ENCODE data around the gene FBLN5. TPM values are rescaled to one million over a fixed set of nuclear protein-coding genes. Genes with fewer than 3 reads are reported as not detected.

FBLN5 gene
- total and polyA plus RNA-seq, 5 donors from 2014 or later: 3.0 to 21.9 (median 20.9) TPM

- H3K27ac ChIP-seq (ENCODE audit: insufficient read depth, low read length, poor library complexity, severe bottlenecking): no peak overlapping the region
- Mint-ChIP-seq H3K27me3 (no peaks in the 10 kb centered on the region), H3K4me1 (peaks cover 0 to 2% (median 0%) of the 10 kb centered on the region in 4 donors), H3K9me3 (no peaks in the 10 kb centered on the region), H3K27ac (no peak overlapping the region), H3K4me3 (no peak overlapping the region), H3K36me3 (no peaks in the 10 kb centered on the region)
- ATAC-seq (ENCODE audit: low read depth in 2 of 2) (no peak), DNase-seq (no peak)
- H3K4me3 ChIP-seq (ENCODE audit: low read depth, low read length): no peak overlapping the region
- no peaks in the 10 kb centered on the region for H3K27me3 ChIP-seq (ENCODE audit: control insufficient read depth, insufficient read depth, low read length)
- H3K36me3 ChIP-seq (ENCODE audit: control insufficient read depth, insufficient read depth, low read length): no peaks in the 10 kb centered on the region
- H3K4me1 ChIP-seq (ENCODE audit: control insufficient read depth, insufficient read depth, low read length, poor library complexity, severe bottlenecking): no peaks in the 10 kb centered on the region
- H3K9me3 ChIP-seq (ENCODE audit: control insufficient read depth in 2 of 2, low read length in 2 of 2): no peaks in the 10 kb centered on the region
Observed at GRCh38 chr14:91929700-91930099, 17.8 kb downstream of the FBLN5 start.

- H3K27ac Mint-ChIP-seq: no peak overlapping the region
- no peak for ATAC-seq (ENCODE audit: low read depth in 2 of 2)
- no peaks in the 10 kb centered on the region for H3K27me3 Mint-ChIP-seq
- no peaks in the 10 kb centered on the region for H3K36me3 Mint-ChIP-seq
- no peak for DNase-seq
- Histone ChIP-seq H3K4me3 (ENCODE audit: low read depth, low read length) (no peak overlapping the region), H3K9me3 (ENCODE audit: control insufficient read depth in 2 of 2, low read length in 2 of 2) (no peaks in the 10 kb centered on the region), H3K36me3 (ENCODE audit: control insufficient read depth, insufficient read depth, low read length) (no peaks in the 10 kb centered on the region), H3K27me3 (ENCODE audit: control insufficient read depth, insufficient read depth, low read length) (no peaks in the 10 kb centered on the region), H3K4me1 (ENCODE audit: control insufficient read depth, insufficient read depth, low read length, poor library complexity, severe bottlenecking) (no peaks in the 10 kb centered on the region), H3K27ac (ENCODE audit: insufficient read depth, low read length, poor library complexity, severe bottlenecking) (no peak overlapping the region)
- no peaks in the 10 kb centered on the region for H3K4me1 Mint-ChIP-seq
- H3K9me3 Mint-ChIP-seq: no peaks in the 10 kb centered on the region
- no peak overlapping the region for H3K4me3 Mint-ChIP-seq
Observed at GRCh38 chr14:91927800-91928199, 19.7 kb downstream of the FBLN5 start.

- Histone ChIP-seq H3K4me1 (ENCODE audit: control insufficient read depth, insufficient read depth, low read length, poor library complexity, severe bottlenecking) (no peaks in the 10 kb centered on the region), H3K9me3 (ENCODE audit: control insufficient read depth in 2 of 2, low read length in 2 of 2) (no peaks in the 10 kb centered on the region), H3K36me3 (ENCODE audit: control insufficient read depth, insufficient read depth, low read length) (no peaks in the 10 kb centered on the region), H3K4me3 (ENCODE audit: low read depth, low read length) (no peak overlapping the region), H3K27me3 (ENCODE audit: control insufficient read depth, insufficient read depth, low read length) (no peaks in the 10 kb centered on the region), H3K27ac (ENCODE audit: insufficient read depth, low read length, poor library complexity, severe bottlenecking) (no peak overlapping the region)
- DNase-seq (no peak), ATAC-seq (ENCODE audit: low read depth in 2 of 2) (no peak)
- Mint-ChIP-seq H3K4me3 (no peak overlapping the region), H3K27me3 (no peaks in the 10 kb centered on the region), H3K36me3 (no peaks in the 10 kb centered on the region), H3K27ac (peak overlapping the region in 1 of 3 donors; percentile 83), H3K9me3 (no peaks in the 10 kb centered on the region), H3K4me1 (no peaks in the 10 kb centered on the region)
Observed at GRCh38 chr14:91927191-91927590, 20.3 kb downstream of the FBLN5 start.

- Histone ChIP-seq H3K9me3 (ENCODE audit: control insufficient read depth in 2 of 2, low read length in 2 of 2) (no peaks in the 10 kb centered on the region), H3K27me3 (ENCODE audit: control insufficient read depth, insufficient read depth, low read length) (no peaks in the 10 kb centered on the region), H3K27ac (ENCODE audit: insufficient read depth, low read length, poor library complexity, severe bottlenecking) (no peak overlapping the region), H3K4me1 (ENCODE audit: control insufficient read depth, insufficient read depth, low read length, poor library complexity, severe bottlenecking) (no peaks in the 10 kb centered on the region), H3K36me3 (ENCODE audit: control insufficient read depth, insufficient read depth, low read length) (no peaks in the 10 kb centered on the region), H3K4me3 (ENCODE audit: low read depth, low read length) (no peak overlapping the region)
- DNase-seq: no peak
- no peak for ATAC-seq (ENCODE audit: low read depth in 2 of 2)
- no peaks in the 10 kb centered on the region for H3K27me3 Mint-ChIP-seq
- H3K4me1 Mint-ChIP-seq: no peaks in the 10 kb centered on the region
- H3K27ac Mint-ChIP-seq: no peak overlapping the region
- no peak overlapping the region for H3K4me3 Mint-ChIP-seq
- no peaks in the 10 kb centered on the region for H3K9me3 Mint-ChIP-seq
- no peaks in the 10 kb centered on the region for H3K36me3 Mint-ChIP-seq
Observed at GRCh38 chr14:91926131-91926890, 21.2 kb downstream of the FBLN5 start.

- H3K27ac ChIP-seq (ENCODE audit: insufficient read depth, low read length, poor library complexity, severe bottlenecking): no peak overlapping the region
- H3K27me3 Mint-ChIP-seq: no peaks in the 10 kb centered on the region
- ATAC-seq (ENCODE audit: low read depth in 2 of 2) (no peak), DNase-seq (no peak)
- no peaks in the 10 kb centered on the region for H3K4me1 Mint-ChIP-seq
- H3K9me3 ChIP-seq (ENCODE audit: control insufficient read depth in 2 of 2, low read length in 2 of 2): no peaks in the 10 kb centered on the region
- H3K4me3 ChIP-seq (ENCODE audit: low read depth, low read length): no peak overlapping the region
- H3K4me1 ChIP-seq (ENCODE audit: control insufficient read depth, insufficient read depth, low read length, poor library complexity, severe bottlenecking): no peaks in the 10 kb centered on the region
- no peak overlapping the region for H3K4me3 Mint-ChIP-seq
- H3K36me3 Mint-ChIP-seq: no peaks in the 10 kb centered on the region
- no peaks in the 10 kb centered on the region for H3K27me3 ChIP-seq (ENCODE audit: control insufficient read depth, insufficient read depth, low read length)
- no peaks in the 10 kb centered on the region for H3K36me3 ChIP-seq (ENCODE audit: control insufficient read depth, insufficient read depth, low read length)
- no peak overlapping the region for H3K27ac Mint-ChIP-seq
- H3K9me3 Mint-ChIP-seq: no peaks in the 10 kb centered on the region
Observed at GRCh38 chr14:91925727-91926121, 21.8 kb downstream of the FBLN5 start.

- Mint-ChIP-seq H3K27me3 (no peaks in the 10 kb centered on the region), H3K27ac (no peak overlapping the region), H3K4me1 (no peaks in the 10 kb centered on the region), H3K36me3 (no peaks in the 10 kb centered on the region), H3K4me3 (no peak overlapping the region), H3K9me3 (no peaks in the 10 kb centered on the region)
- no peak overlapping the region for H3K27ac ChIP-seq (ENCODE audit: insufficient read depth, low read length, poor library complexity, severe bottlenecking)
- no peaks in the 10 kb centered on the region for H3K27me3 ChIP-seq (ENCODE audit: control insufficient read depth, insufficient read depth, low read length)
- ATAC-seq (ENCODE audit: low read depth in 2 of 2) (no peak), DNase-seq (no peak)
- no peaks in the 10 kb centered on the region for H3K4me1 ChIP-seq (ENCODE audit: control insufficient read depth, insufficient read depth, low read length, poor library complexity, severe bottlenecking)
- no peak overlapping the region for H3K4me3 ChIP-seq (ENCODE audit: low read depth, low read length)
- H3K36me3 ChIP-seq (ENCODE audit: control insufficient read depth, insufficient read depth, low read length): no peaks in the 10 kb centered on the region
- no peaks in the 10 kb centered on the region for H3K9me3 ChIP-seq (ENCODE audit: control insufficient read depth in 2 of 2, low read length in 2 of 2)
Observed at GRCh38 chr14:91925001-91925726, 22.3 kb downstream of the FBLN5 start.

- H3K36me3 ChIP-seq (ENCODE audit: control insufficient read depth, insufficient read depth, low read length): no peaks in the 10 kb centered on the region
- H3K27me3 ChIP-seq (ENCODE audit: control insufficient read depth, insufficient read depth, low read length): no peaks in the 10 kb centered on the region
- DNase-seq (no peak), ATAC-seq (ENCODE audit: low read depth in 2 of 2) (no peak)
- H3K4me1 ChIP-seq (ENCODE audit: control insufficient read depth, insufficient read depth, low read length, poor library complexity, severe bottlenecking): no peaks in the 10 kb centered on the region
- Mint-ChIP-seq H3K4me3 (no peak overlapping the region), H3K4me1 (no peaks in the 10 kb centered on the region), H3K27ac (no peak overlapping the region), H3K27me3 (no peaks in the 10 kb centered on the region), H3K36me3 (peaks cover 2% of the 10 kb centered on the region), H3K9me3 (peaks cover 0 to 3% (median 0%) of the 10 kb centered on the region in 7 donors)
- H3K4me3 ChIP-seq (ENCODE audit: low read depth, low read length): no peak overlapping the region
- no peak overlapping the region for H3K27ac ChIP-seq (ENCODE audit: insufficient read depth, low read length, poor library complexity, severe bottlenecking)
- H3K9me3 ChIP-seq (ENCODE audit: control insufficient read depth in 2 of 2, low read length in 2 of 2): no peaks in the 10 kb centered on the region
Observed at GRCh38 chr14:91920526-91920925, 27.0 kb downstream of the FBLN5 start.

GRCh38 chr14:91919814-91920213 is 27.7 kb downstream of the FBLN5 start:
- H3K27me3 Mint-ChIP-seq: no peaks in the 10 kb centered on the region
- ATAC-seq (ENCODE audit: low read depth in 2 of 2): no peak
- no peak overlapping the region for H3K27ac ChIP-seq (ENCODE audit: insufficient read depth, low read length, poor library complexity, severe bottlenecking)
- H3K4me1 ChIP-seq (ENCODE audit: control insufficient read depth, insufficient read depth, low read length, poor library complexity, severe bottlenecking): no peaks in the 10 kb centered on the region
- no peak overlapping the region for H3K27ac Mint-ChIP-seq
- H3K36me3 Mint-ChIP-seq: peaks cover 2% of the 10 kb centered on the region
- H3K9me3 Mint-ChIP-seq: peaks cover 0 to 3% (median 0%) of the 10 kb centered on the region in 7 donors
- no peaks in the 10 kb centered on the region for H3K36me3 ChIP-seq (ENCODE audit: control insufficient read depth, insufficient read depth, low read length)
- DNase-seq: no peak
- no peaks in the 10 kb centered on the region for H3K9me3 ChIP-seq (ENCODE audit: control insufficient read depth in 2 of 2, low read length in 2 of 2)
- H3K27me3 ChIP-seq (ENCODE audit: control insufficient read depth, insufficient read depth, low read length): no peaks in the 10 kb centered on the region
- no peak overlapping the region for H3K4me3 Mint-ChIP-seq
- H3K4me1 Mint-ChIP-seq: no peaks in the 10 kb centered on the region
- H3K4me3 ChIP-seq (ENCODE audit: low read depth, low read length): no peak overlapping the region

Measured in CD4-positive, CD25-positive, alpha-beta regulatory T cell (primary cell).